ENCODE data around the gene RBMS1.

The RBMS1 gene

DNA sequence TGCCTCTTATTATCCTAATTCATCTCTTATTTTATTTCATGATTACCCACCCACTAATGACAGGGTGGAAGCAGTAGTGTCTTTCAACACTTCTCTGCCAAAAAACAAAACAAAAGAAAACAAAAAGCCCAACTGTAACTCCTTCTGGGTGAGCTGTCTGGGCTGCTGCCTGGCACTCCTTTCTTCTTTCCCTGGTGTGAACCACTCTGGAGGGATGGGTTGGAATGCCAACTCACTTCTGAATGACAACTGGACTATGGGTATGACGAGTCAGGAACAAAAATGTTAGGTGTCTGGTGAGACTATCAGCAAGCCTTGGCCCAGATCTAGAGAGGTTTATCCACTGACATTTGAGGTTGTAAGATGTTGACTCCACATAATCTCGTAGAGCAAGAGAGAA, 205.3 kb downstream of the RBMS1 start:
- H2BK5ac ChIP-seq (ENCODE audit: low read length) = no peak overlapping the region
- no peak overlapping the region for H2AK5ac ChIP-seq (ENCODE audit: low read depth, low read length)
- no peak overlapping the region for H3K18ac ChIP-seq (ENCODE audit: low read length)
- H3K4me3 ChIP-seq (ENCODE audit: low read length in 2 of 2) = no peak overlapping the region
- no peak for DNase-seq (ENCODE audit: low spot score)
- no peak overlapping the region for H3K27ac ChIP-seq (replicated peaks; ENCODE audit: low read length)
- H2BK120ac ChIP-seq (ENCODE audit: low read depth, low read length) = no peak overlapping the region
- H2BK15ac ChIP-seq (ENCODE audit: low read length) = no peak overlapping the region
- H2BK12ac ChIP-seq (ENCODE audit: low read length) = no peak overlapping the region
- H3K4me1 ChIP-seq (ENCODE audit: control insufficient read depth in 2 of 2, insufficient read depth in 1 of 2, low read depth in 1 of 2, low read length in 2 of 2) = peaks cover 0 to 3% of the 10 kb centered on the region in 2 donors
- no peak overlapping the region for H3K23ac ChIP-seq (ENCODE audit: low read depth, low read length, poor library complexity)
- no peak overlapping the region for H3K9ac ChIP-seq (ENCODE audit: low read depth, low read length, poor library complexity)
- no peak overlapping the region for H3K4me2 ChIP-seq (ENCODE audit: insufficient read depth, low read length, poor library complexity, severe bottlenecking)
- no peak overlapping the region for H3K14ac ChIP-seq (ENCODE audit: low read length)
- no CpG with 5 or more reads among the region's 2 CpGs for WGBS, 2 donors (ENCODE audit: extremely low coverage in 2 of 2, insufficient read length in 2 of 2, insufficient replicate concordance in 1 of 2)
- H4K91ac ChIP-seq (ENCODE audit: low read depth, low read length, poor library complexity) = no peak overlapping the region
- H2AFZ ChIP-seq (ENCODE audit: low read length) = no peak overlapping the region
- H3K36me3 ChIP-seq (replicated peaks in 1 of 2; ENCODE audit: control insufficient read depth in 2 of 2, insufficient read depth in 2 of 2, low read length in 2 of 2) = peaks cover 2 to 90% of the 10 kb centered on the region in 2 donors
- no peaks in the 10 kb centered on the region for H3K79me1 ChIP-seq (ENCODE audit: low read depth, low read length)
- H3K4ac ChIP-seq (ENCODE audit: low read length) = no peak overlapping the region
- H4K8ac ChIP-seq (ENCODE audit: low read depth, low read length) = no peak overlapping the region
- H3K9me3 ChIP-seq (replicated peaks in 1 of 2; ENCODE audit: control insufficient read depth in 2 of 2, insufficient read depth in 1 of 2, low read depth in 1 of 2, low read length in 2 of 2) = no peaks in the 10 kb centered on the region
- H3K27me3 ChIP-seq (ENCODE audit: control insufficient read depth in 3 of 3, insufficient read depth in 3 of 3, low read depth in 1 of 3, low read length in 3 of 3) = no peaks in the 10 kb centered on the region

DNA sequence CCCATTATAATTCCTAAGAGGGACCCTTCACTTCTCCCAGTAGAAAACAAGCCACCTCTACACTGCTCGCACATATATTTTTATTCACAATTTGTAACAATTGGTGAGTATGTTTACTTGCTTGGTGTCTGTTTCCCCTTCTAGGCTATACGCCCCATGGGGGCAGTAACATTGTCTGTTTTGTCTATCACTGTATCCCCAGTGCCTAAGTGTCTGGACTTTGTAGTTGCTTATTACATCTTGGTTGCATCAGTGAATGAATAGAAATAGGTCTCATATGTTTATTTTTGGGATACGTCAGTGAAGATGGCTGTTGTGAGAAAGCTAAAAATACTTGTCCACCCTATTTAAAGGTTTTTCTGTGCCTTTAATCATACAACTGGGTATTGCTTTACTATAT, 206.1 kb downstream of the RBMS1 start:
- Histone ChIP-seq H2BK120ac (ENCODE audit: low read depth, low read length) (no peak overlapping the region), H4K91ac (ENCODE audit: low read depth, low read length, poor library complexity) (no peak overlapping the region), H2BK15ac (ENCODE audit: low read length) (no peak overlapping the region), H2AFZ (ENCODE audit: low read length) (no peak overlapping the region), H2BK12ac (ENCODE audit: low read length) (no peak overlapping the region), H3K27me3 (ENCODE audit: control insufficient read depth in 3 of 3, insufficient read depth in 3 of 3, low read depth in 1 of 3, low read length in 3 of 3) (no peaks in the 10 kb centered on the region), H2BK5ac (ENCODE audit: low read length) (no peak overlapping the region), H3K27ac (replicated peaks; ENCODE audit: low read length) (no peak overlapping the region), H4K8ac (ENCODE audit: low read depth, low read length) (no peak overlapping the region), H3K79me1 (ENCODE audit: low read depth, low read length) (no peaks in the 10 kb centered on the region), H3K9ac (ENCODE audit: low read depth, low read length, poor library complexity) (no peak overlapping the region), H3K14ac (ENCODE audit: low read length) (no peak overlapping the region), H2AK5ac (ENCODE audit: low read depth, low read length) (no peak overlapping the region), H3K4me1 (ENCODE audit: control insufficient read depth in 2 of 2, insufficient read depth in 1 of 2, low read depth in 1 of 2, low read length in 2 of 2) (peaks cover 0 to under 1% of the 10 kb centered on the region in 2 donors), H3K36me3 (replicated peaks in 1 of 2; ENCODE audit: control insufficient read depth in 2 of 2, insufficient read depth in 2 of 2, low read length in 2 of 2) (peaks cover 2 to 90% of the 10 kb centered on the region in 2 donors), H3K4me3 (ENCODE audit: low read length in 2 of 2) (no peak overlapping the region), H3K9me3 (replicated peaks in 1 of 2; ENCODE audit: control insufficient read depth in 2 of 2, insufficient read depth in 1 of 2, low read depth in 1 of 2, low read length in 2 of 2) (no peaks in the 10 kb centered on the region), H3K4me2 (ENCODE audit: insufficient read depth, low read length, poor library complexity, severe bottlenecking) (no peak overlapping the region), H3K4ac (ENCODE audit: low read length) (no peak overlapping the region), H3K18ac (ENCODE audit: low read length) (no peak overlapping the region), H3K23ac (ENCODE audit: low read depth, low read length, poor library complexity) (no peak overlapping the region)
- no peak for DNase-seq (ENCODE audit: low spot score)
- no CpG with 5 or more reads among the region's 3 CpGs for WGBS, 2 donors (ENCODE audit: extremely low coverage in 2 of 2, insufficient read length in 2 of 2, insufficient replicate concordance in 1 of 2)

GRCh38 chr2:160286551-160286950, 207.1 kb downstream of the RBMS1 start:
- H2BK120ac ChIP-seq (ENCODE audit: low read depth, low read length) = no peak overlapping the region
- no peaks in the 10 kb centered on the region for H3K79me1 ChIP-seq (ENCODE audit: low read depth, low read length)
- WGBS, 2 donors (ENCODE audit: extremely low coverage in 2 of 2, insufficient read length in 2 of 2, insufficient replicate concordance in 1 of 2) = no CpG with 5 or more reads among the region's 5 CpGs
- H3K14ac ChIP-seq (ENCODE audit: low read length) = no peak overlapping the region
- H4K8ac ChIP-seq (ENCODE audit: low read depth, low read length) = no peak overlapping the region
- no peak overlapping the region for H3K18ac ChIP-seq (ENCODE audit: low read length)
- DNase-seq (ENCODE audit: low spot score) = no peak
- H3K4me3 ChIP-seq (ENCODE audit: low read length in 2 of 2) = no peak overlapping the region
- H3K27ac ChIP-seq (replicated peaks; ENCODE audit: low read length) = no peak overlapping the region
- no peaks in the 10 kb centered on the region for H3K4me1 ChIP-seq (ENCODE audit: control insufficient read depth in 2 of 2, insufficient read depth in 1 of 2, low read depth in 1 of 2, low read length in 2 of 2)
- H2BK12ac ChIP-seq (ENCODE audit: low read length) = no peak overlapping the region
- no peak overlapping the region for H3K4ac ChIP-seq (ENCODE audit: low read length)
- H2AFZ ChIP-seq (ENCODE audit: low read length) = no peak overlapping the region
- no peaks in the 10 kb centered on the region for H3K27me3 ChIP-seq (ENCODE audit: control insufficient read depth in 3 of 3, insufficient read depth in 3 of 3, low read depth in 1 of 3, low read length in 3 of 3)
- H3K23ac ChIP-seq (ENCODE audit: low read depth, low read length, poor library complexity) = no peak overlapping the region
- no peak overlapping the region for H2BK15ac ChIP-seq (ENCODE audit: low read length)
- peaks cover 2 to 92% of the 10 kb centered on the region in 2 donors for H3K36me3 ChIP-seq (replicated peaks in 1 of 2; ENCODE audit: control insufficient read depth in 2 of 2, insufficient read depth in 2 of 2, low read length in 2 of 2)
- no peak overlapping the region for H4K91ac ChIP-seq (ENCODE audit: low read depth, low read length, poor library complexity)
- no peaks in the 10 kb centered on the region for H3K9me3 ChIP-seq (replicated peaks in 1 of 2; ENCODE audit: control insufficient read depth in 2 of 2, insufficient read depth in 1 of 2, low read depth in 1 of 2, low read length in 2 of 2)
- no peak overlapping the region for H3K9ac ChIP-seq (ENCODE audit: low read depth, low read length, poor library complexity)
- no peak overlapping the region for H2AK5ac ChIP-seq (ENCODE audit: low read depth, low read length)
- no peak overlapping the region for H3K4me2 ChIP-seq (ENCODE audit: insufficient read depth, low read length, poor library complexity, severe bottlenecking)
- no peak overlapping the region for H2BK5ac ChIP-seq (ENCODE audit: low read length)

DNA sequence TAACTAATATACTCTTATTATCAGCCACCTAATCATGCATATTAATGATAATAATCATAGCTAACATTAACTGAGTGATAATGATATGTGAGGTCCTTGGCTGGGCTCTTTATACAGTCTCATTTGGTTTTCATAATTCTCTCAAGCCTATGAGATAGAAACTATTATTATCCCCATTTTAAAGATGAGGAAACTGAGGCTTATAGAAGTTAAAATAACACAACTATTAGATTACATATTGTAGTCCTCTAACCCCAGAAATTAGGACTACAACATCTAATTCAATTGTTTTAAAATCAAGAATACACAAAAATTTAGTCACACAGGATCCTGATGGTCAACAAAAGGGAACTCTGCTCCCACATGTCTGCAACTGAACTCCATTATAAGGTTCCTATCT, 209.9 kb downstream of the RBMS1 start:
- Histone ChIP-seq H3K9ac (ENCODE audit: low read depth, low read length, poor library complexity) (no peak overlapping the region), H2BK120ac (ENCODE audit: low read depth, low read length) (no peak overlapping the region), H3K27ac (replicated peaks; ENCODE audit: low read length) (no peak overlapping the region), H2BK5ac (ENCODE audit: low read length) (no peak overlapping the region), H4K91ac (ENCODE audit: low read depth, low read length, poor library complexity) (no peak overlapping the region), H3K9me3 (replicated peaks in 1 of 2; ENCODE audit: control insufficient read depth in 2 of 2, insufficient read depth in 1 of 2, low read depth in 1 of 2, low read length in 2 of 2) (no peaks in the 10 kb centered on the region), H3K23ac (ENCODE audit: low read depth, low read length, poor library complexity) (no peak overlapping the region), H2AFZ (ENCODE audit: low read length) (no peak overlapping the region), H3K36me3 (replicated peaks in 1 of 2; ENCODE audit: control insufficient read depth in 2 of 2, insufficient read depth in 2 of 2, low read length in 2 of 2) (peaks cover 2 to 92% of the 10 kb centered on the region in 2 donors), H3K4me2 (ENCODE audit: insufficient read depth, low read length, poor library complexity, severe bottlenecking) (no peak overlapping the region), H3K4me3 (ENCODE audit: low read length in 2 of 2) (no peak overlapping the region), H2BK12ac (ENCODE audit: low read length) (no peak overlapping the region), H4K8ac (ENCODE audit: low read depth, low read length) (no peak overlapping the region), H3K4me1 (ENCODE audit: control insufficient read depth in 2 of 2, insufficient read depth in 1 of 2, low read depth in 1 of 2, low read length in 2 of 2) (no peaks in the 10 kb centered on the region), H2BK15ac (ENCODE audit: low read length) (no peak overlapping the region), H3K14ac (ENCODE audit: low read length) (no peak overlapping the region), H3K4ac (ENCODE audit: low read length) (no peak overlapping the region), H2AK5ac (ENCODE audit: low read depth, low read length) (no peak overlapping the region), H3K18ac (ENCODE audit: low read length) (no peak overlapping the region), H3K27me3 (ENCODE audit: control insufficient read depth in 3 of 3, insufficient read depth in 3 of 3, low read depth in 1 of 3, low read length in 3 of 3) (no peaks in the 10 kb centered on the region), H3K79me1 (ENCODE audit: low read depth, low read length) (no peaks in the 10 kb centered on the region)
- no peak for DNase-seq (ENCODE audit: low spot score)
